ENCODE data around the gene GPC5.

GPC5 gene

DNA sequence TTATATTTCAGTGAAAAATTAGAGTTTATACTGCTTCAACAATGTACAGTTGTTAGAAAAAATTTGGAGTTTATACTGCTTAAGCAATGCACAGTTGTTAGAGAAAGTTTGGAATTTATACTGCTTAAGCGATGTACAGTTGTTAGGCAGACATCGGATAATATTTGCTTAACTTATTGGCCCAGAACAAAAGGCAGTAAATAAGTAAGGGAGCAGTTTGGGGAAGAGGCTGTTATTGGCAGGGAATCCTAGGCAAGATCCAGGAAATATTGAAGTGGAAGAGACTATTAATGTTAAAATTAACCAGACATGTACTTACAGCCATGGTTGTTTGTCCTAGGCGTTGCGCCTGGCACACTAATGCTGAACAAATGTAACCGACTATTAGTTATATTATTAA is 166.9 kb downstream of the GPC5 start:
- TF ChIP-seq, protein P1, sequence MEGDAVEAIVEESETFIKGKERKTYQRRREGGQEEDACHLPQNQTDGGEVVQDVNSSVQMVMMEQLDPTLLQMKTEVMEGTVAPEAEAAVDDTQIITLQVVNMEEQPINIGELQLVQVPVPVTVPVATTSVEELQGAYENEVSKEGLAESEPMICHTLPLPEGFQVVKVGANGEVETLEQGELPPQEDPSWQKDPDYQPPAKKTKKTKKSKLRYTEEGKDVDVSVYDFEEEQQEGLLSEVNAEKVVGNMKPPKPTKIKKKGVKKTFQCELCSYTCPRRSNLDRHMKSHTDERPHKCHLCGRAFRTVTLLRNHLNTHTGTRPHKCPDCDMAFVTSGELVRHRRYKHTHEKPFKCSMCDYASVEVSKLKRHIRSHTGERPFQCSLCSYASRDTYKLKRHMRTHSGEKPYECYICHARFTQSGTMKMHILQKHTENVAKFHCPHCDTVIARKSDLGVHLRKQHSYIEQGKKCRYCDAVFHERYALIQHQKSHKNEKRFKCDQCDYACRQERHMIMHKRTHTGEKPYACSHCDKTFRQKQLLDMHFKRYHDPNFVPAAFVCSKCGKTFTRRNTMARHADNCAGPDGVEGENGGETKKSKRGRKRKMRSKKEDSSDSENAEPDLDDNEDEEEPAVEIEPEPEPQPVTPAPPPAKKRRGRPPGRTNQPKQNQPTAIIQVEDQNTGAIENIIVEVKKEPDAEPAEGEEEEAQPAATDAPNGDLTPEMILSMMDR (IDR thresholded peaks at IDR 0.05; ENCODE audit: low read depth, low read length) = no peak
- DNase-seq (ENCODE audit: low read depth in 2 of 2) = no peak
- no peak overlapping the region for H3K4me3 ChIP-seq (replicated peaks in 1 of 2; ENCODE audit: low read depth in 2 of 2, low read length in 2 of 2)

DNA sequence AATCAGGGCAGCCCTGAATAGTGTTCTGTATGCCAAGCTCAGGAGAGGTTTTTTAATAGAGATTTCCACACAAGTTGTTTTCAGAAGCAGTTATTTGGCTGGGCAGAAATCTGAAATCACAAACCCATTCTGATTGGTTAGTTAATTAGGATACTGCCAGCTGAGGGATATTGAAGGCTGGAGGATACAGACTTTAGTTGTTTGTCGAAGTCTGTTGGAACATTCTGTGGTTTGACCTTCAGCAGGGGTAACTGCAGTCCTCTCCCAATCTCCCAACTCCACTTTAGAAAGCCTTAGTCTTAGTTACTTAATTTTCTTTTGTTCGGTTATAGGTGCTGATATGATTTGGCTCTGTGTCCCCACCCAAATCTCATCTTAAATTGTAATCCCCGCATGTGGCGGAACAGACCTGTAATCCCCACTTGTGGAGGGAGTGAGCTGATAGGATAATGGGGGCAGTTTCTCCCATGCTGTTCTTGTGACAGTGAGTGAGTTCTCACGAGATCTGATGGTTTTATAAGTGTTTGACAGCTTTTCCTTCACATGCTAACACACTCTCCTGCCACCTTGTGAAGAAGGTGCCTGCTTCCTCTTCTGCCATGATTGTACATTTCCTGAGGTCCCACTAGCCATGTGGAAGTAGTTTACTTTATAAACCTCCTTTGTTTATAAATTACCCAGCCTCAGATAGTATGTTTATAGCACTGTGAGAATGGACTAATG is 169.2 kb downstream of the GPC5 start:
- no peak overlapping the region for H3K4me3 ChIP-seq (replicated peaks in 1 of 2; ENCODE audit: low read depth in 2 of 2, low read length in 2 of 2)
- TF ChIP-seq, protein P1 (IDR thresholded peaks at IDR 0.05; ENCODE audit: low read depth, low read length) = no peak
- peak in 1 of 2 donors; percentile 5 for DNase-seq (ENCODE audit: low read depth in 2 of 2)

DNA sequence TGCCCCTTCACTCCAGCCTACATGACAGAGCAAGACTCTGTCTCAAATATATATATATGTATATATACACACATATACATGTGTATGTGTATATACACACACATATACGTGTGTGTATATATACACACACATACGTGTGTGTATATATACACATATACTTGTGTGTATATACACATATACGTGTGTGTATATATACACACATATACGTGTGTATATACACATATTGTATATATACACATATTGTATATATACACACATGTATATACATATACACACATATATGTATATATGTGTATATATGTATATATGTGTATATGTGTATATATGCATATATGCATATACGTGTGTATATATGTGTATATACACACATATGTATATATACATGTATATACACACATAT is 173.3 kb downstream of the GPC5 start:
- DNase-seq (ENCODE audit: low read depth in 2 of 2) = no peak
- TF ChIP-seq, protein P1 (IDR thresholded peaks at IDR 0.05; ENCODE audit: low read depth, low read length) = no peak
- no peak overlapping the region for H3K4me3 ChIP-seq (replicated peaks in 1 of 2; ENCODE audit: low read depth in 2 of 2, low read length in 2 of 2)

DNA sequence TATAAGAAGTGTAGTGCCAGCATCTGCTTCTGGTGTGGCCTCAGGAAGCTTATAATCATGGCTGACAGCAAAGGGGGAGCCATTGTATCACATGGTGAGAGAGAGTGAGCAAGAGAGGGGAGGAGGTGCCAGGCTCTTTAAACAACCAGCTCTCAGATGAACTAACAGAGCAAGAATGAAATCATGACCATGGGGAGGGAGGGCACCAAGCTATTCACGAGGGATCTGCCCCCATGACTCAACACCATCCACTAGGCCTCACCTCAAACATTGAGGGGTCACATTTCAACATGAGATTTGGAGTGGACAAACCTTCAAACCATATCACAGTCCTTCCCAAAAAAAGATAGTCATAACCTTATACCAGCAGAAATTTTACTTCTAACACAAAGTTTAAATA is 174.0 kb downstream of the GPC5 start:
- no peak for DNase-seq (ENCODE audit: low read depth in 2 of 2)
- TF ChIP-seq, protein P1 (IDR thresholded peaks at IDR 0.05; ENCODE audit: low read depth, low read length) = no peak
- no peak overlapping the region for H3K4me3 ChIP-seq (replicated peaks in 1 of 2; ENCODE audit: low read depth in 2 of 2, low read length in 2 of 2)

DNA sequence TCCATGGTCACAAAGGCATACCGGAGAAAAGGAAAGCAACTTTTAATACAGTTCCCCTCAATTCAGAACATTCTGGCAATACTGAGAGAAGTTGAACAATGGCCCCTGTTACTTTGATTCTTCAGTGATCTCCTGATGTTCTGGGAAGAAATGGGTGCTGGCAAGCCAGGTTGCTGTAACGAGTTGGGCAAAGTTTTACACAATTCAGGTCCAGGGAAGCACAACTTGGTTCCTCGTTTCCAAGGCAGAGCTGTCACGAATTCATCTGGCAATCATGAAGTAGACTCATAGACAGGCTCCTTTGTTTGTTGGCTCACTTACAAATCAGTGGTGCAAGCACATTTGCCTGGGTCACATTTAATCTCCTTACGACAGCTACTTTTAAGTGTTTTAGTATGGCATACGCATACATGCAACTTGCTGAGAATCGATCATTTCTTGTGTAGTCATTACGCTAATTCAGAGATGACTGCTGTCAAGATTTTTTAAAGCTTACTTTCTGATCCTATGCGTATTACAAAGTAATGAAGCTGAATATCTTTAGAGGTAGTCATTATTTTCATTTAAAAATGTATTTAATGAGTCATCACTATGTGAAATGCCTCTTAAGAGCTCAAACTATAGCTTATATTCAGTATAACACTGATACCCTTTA is 174.7 kb downstream of the GPC5 start:
- DNase-seq (ENCODE audit: low read depth in 2 of 2) = no peak
- no peak overlapping the region for H3K4me3 ChIP-seq (replicated peaks in 1 of 2; ENCODE audit: low read depth in 2 of 2, low read length in 2 of 2)
- TF ChIP-seq, protein P1 (IDR thresholded peaks at IDR 0.05; ENCODE audit: low read depth, low read length) = no peak

DNA sequence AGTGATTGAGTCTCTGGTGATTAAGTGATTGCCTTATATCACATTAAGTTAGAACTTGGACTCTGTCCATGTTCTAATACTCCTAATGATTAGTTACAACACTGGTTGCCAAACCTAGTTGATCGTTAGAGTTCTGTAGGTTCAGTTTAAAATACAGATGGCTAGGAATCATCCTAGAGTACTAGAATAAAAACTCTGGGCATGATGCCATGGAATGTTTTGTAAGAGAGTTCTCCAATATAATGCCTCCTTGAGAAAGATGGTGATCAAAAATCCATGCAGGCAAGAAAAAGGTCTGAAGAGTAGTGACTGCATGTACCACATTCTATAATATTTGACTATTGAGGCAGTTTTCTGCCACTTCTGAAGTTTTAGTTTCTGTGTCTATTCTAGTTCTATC is 176.3 kb downstream of the GPC5 start:
- peak; percentile 1 to 24 for DNase-seq (ENCODE audit: low read depth in 2 of 2)
- H3K4me3 ChIP-seq (replicated peaks in 1 of 2; ENCODE audit: low read depth in 2 of 2, low read length in 2 of 2) = no peak overlapping the region
- TF ChIP-seq, protein P1 (IDR thresholded peaks at IDR 0.05; ENCODE audit: low read depth, low read length) = no peak

Data from cardiac fibroblast (primary cell).